Stimulated activated memory B cell treated with anti-CD40 and anti-IgM and Interleukin-4, amounts not matched to agents 10 μg/mL and 1 μg/mL and 100 μg/mL, for 72 hours (primary cell): ENCODE results near the gene RHEX.
"Not testable (repeated sequence)": the region's sequence is repeated elsewhere in the genome, so short reads cannot be mapped to it uniquely, and the experiment has no call there.

ENCODE experiments used
- ATAC-seq: fragments of 150-1000 bp; cut with Tn5 transposase; 2 replicates; pipeline ENCODE4 v1.10.0; 2021
- H3K27ac Mint-ChIP-seq: one replicate; pipeline ENCODE4 v1.8.0; 2022; ENCODE audit warnings: mild to moderate bottlenecking, mixed read lengths
- H3K27me3 Mint-ChIP-seq: one replicate; pipeline ENCODE4 v1.8.0; 2022; ENCODE audit warnings: mixed read lengths
- H3K36me3 Mint-ChIP-seq: one replicate; pipeline ENCODE4 v1.8.0; 2022; ENCODE audit warnings: mixed read lengths
- H3K4me1 Mint-ChIP-seq: one replicate; pipeline ENCODE4 v1.8.0; 2022; ENCODE audit warnings: mixed read lengths
- H3K4me3 Mint-ChIP-seq: one replicate; pipeline ENCODE4 v1.8.0; 2022; ENCODE audit warnings: mild to moderate bottlenecking, moderate library complexity, mixed read lengths
- H3K9me3 Mint-ChIP-seq: one replicate; pipeline ENCODE4 v1.8.0; 2022; ENCODE audit warnings: mixed read lengths

RHEX gene

GRCh38 chr1:206047271-206047670 lies 5.7 kb upstream of the RHEX start:
- no peaks in the 10 kb centered on the region for H3K9me3 Mint-ChIP-seq
- H3K27ac Mint-ChIP-seq, result peak overlapping the region; percentile 94
- peaks cover 61% of the 10 kb centered on the region for H3K4me1 Mint-ChIP-seq
- ATAC-seq, result peak; percentile 25
- peaks cover 12% of the 10 kb centered on the region for H3K36me3 Mint-ChIP-seq
- no peak overlapping the region for H3K4me3 Mint-ChIP-seq
- H3K27me3 Mint-ChIP-seq, result no peaks in the 10 kb centered on the region

- Mint-ChIP-seq H3K4me1 (peaks cover 66% of the 10 kb centered on the region), H3K4me3 (peak overlapping the region; percentile 37), H3K27ac (peak overlapping the region; percentile 94), H3K36me3 (peaks cover 20% of the 10 kb centered on the region), H3K9me3 (no peaks in the 10 kb centered on the region), H3K27me3 (no peaks in the 10 kb centered on the region)
- no peak for ATAC-seq
Measured at GRCh38 chr1:206048582-206048981, 4.4 kb upstream of the RHEX start.

DNA sequence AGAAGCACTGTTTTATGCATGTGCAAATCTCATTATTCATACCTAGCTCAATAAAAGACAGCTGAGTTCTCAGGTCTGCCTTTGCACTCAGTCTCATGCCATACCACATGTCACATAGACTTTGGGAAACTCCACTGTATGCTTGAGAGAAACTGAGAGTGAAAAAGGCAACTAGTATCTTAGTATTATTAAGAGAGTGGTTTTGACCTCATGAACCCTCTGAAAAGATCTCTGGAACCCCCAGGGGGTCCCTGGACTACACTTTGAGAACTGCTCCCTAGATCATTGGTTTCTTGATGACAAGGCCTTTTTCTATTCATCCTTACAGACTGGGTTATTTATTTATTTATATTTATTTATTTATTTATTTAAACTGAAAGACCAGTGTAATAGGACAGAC lies 3.7 kb upstream of the RHEX start:
- Mint-ChIP-seq H3K4me1 (peaks cover 72% of the 10 kb centered on the region), H3K9me3 (no peaks in the 10 kb centered on the region), H3K36me3 (peaks cover 26% of the 10 kb centered on the region), H3K4me3 (no peak overlapping the region), H3K27me3 (no peaks in the 10 kb centered on the region), H3K27ac (peak overlapping the region; percentile 94)
- ATAC-seq, result peak; percentile 67

GRCh38 chr1:206049919-206050600 lies 2.9 kb upstream of the RHEX start:
- H3K27ac Mint-ChIP-seq, result peak overlapping the region; percentile 94
- no peak for ATAC-seq

DNA sequence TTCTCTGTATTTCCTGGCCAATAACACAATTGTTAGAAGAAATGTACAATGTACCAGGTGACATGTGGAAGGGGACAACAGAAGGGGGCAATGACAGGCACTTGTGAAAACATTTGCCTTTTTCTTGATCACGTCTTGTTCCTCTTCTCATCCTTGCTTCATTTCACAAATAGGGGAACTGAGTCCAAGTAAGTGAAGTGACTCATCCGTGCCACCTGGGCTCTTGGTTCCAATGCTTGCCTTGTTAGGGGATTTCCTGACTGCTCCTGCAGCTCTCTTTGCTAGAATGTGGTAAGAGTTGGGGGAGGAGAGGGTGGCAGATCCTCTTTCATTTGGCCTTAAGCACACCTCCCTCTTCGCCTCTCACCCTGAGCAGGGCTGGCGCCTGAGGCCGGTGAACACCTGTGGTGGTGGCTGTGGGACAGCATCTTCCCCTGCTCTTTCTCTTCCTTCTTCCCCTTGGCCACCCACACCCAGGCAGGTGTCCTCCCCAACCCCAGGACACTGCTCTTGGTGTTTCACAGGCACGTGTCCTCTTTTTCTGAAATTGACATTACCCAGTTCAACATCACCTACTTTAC lies 2.2 kb upstream of the RHEX start:
- Mint-ChIP-seq H3K27me3 (no peaks in the 10 kb centered on the region), H3K27ac (peak overlapping the region; percentile 94), H3K9me3 (no peaks in the 10 kb centered on the region), H3K36me3 (peaks cover 34% of the 10 kb centered on the region), H3K4me3 (peak overlapping the region; percentile 11), H3K4me1 (peaks cover 82% of the 10 kb centered on the region)
- ATAC-seq, result peak; percentile 97

More at GRCh38 chr1:206049919-206050600, 2.9 kb upstream of the RHEX start:
- Mint-ChIP-seq H3K4me3 (no peak overlapping the region), H3K4me1 (peaks cover 75% of the 10 kb centered on the region), H3K36me3 (peaks cover 29% of the 10 kb centered on the region), H3K9me3 (no peaks in the 10 kb centered on the region), H3K27me3 (no peaks in the 10 kb centered on the region)

DNA sequence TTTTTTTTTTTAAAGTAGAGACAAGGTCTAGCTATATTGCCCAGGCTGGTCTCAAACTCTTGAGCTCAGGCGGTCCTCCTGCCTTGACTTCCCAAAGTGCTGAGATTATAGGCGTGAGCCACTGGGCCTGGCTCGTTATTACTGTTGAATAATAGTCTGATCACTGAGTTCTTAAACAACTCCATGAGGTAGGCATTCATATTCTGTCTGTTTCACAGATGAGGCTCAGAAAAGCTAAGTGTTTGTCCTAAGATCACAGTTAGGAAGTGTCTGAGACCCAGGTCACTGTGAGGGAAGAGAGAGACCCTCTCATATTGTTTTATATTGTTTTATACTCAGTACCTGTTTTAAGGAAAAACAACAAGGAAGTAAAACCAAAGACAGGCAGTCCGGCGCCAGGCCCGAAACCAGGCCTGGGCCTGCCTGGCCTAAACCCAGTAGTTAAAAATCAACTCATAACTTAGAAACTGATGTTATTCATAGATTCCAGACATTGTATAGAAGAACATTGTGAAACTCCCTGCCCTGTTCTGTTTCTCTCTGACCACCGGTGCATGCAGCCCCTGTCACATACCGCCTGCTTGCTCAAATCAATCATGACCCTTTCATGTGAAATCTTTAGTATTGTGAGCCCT lies 625 bp upstream of the RHEX start:
- peaks cover 86% of the 10 kb centered on the region for H3K4me1 Mint-ChIP-seq
- not testable (repeated sequence) for H3K9me3 Mint-ChIP-seq, ATAC-seq, H3K27me3 Mint-ChIP-seq
- peak overlapping the region; percentile 94 for H3K27ac Mint-ChIP-seq
- H3K36me3 Mint-ChIP-seq, result peaks cover 50% of the 10 kb centered on the region
- H3K4me3 Mint-ChIP-seq, result peak overlapping the region; percentile 84

GRCh38 chr1:206053616-206054015 lies 643 bp downstream of the RHEX start:
- Mint-ChIP-seq H3K36me3 (peaks cover 52% of the 10 kb centered on the region), H3K4me3 (peak overlapping the region; percentile 84), H3K27ac (peak overlapping the region; percentile 94), H3K4me1 (peaks cover 84% of the 10 kb centered on the region)
- H3K27me3 Mint-ChIP-seq, H3K9me3 Mint-ChIP-seq, ATAC-seq: not testable (repeated sequence)

DNA sequence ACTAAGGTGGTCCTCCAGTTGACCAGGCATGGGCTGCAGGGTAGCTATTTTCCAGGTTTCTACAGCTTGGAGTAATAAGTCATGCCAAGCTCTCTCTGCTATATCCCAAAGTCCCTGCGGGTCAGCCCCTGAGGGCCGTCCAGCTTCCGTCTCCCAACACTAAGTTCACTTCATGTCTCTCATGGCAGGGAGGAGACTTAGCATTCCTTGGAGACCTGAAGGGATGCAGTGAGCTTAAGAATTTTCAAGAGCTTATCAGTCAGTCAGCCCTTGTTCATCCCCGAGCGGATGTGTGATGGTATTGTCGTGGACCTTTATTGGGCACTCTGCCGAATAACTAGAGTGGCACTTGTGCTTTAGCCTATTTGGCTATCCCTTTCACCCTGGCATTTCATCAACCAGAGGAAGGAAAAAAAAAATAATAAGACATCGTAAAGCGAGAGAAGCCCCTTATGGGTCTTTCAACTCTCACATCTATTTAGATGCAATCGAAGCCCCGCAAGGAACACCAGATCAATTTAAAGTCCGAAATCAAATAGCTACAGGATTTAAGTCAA lies 2.2 kb downstream of the RHEX start:
- H3K27me3 Mint-ChIP-seq, H3K9me3 Mint-ChIP-seq, ATAC-seq: not testable (repeated sequence)
- Mint-ChIP-seq H3K27ac (peak overlapping the region; percentile 94), H3K36me3 (peaks cover 66% of the 10 kb centered on the region), H3K4me3 (peak overlapping the region; percentile 77), H3K4me1 (peaks cover 89% of the 10 kb centered on the region)

- Mint-ChIP-seq H3K36me3 (peaks cover 72% of the 10 kb centered on the region), H3K4me1 (peaks cover 92% of the 10 kb centered on the region), H3K27ac (peak overlapping the region; percentile 94), H3K4me3 (peak overlapping the region; percentile 77)
- not testable (repeated sequence) for H3K27me3 Mint-ChIP-seq, H3K9me3 Mint-ChIP-seq, ATAC-seq
Measured at GRCh38 chr1:206055639-206056323, 2.8 kb downstream of the RHEX start.

- H3K36me3 Mint-ChIP-seq, result peaks cover 92% of the 10 kb centered on the region
- H3K27ac Mint-ChIP-seq, result peak overlapping the region; percentile 77
- H3K9me3 Mint-ChIP-seq, H3K27me3 Mint-ChIP-seq, ATAC-seq: not testable (repeated sequence)
- H3K4me1 Mint-ChIP-seq, result peaks cover 76% of the 10 kb centered on the region
- H3K4me3 Mint-ChIP-seq, result peak overlapping the region; percentile 16
Measured at GRCh38 chr1:206058289-206058926, 5.4 kb downstream of the RHEX start.

GRCh38 chr1:206058927-206059292 lies 5.9 kb downstream of the RHEX start:
- Mint-ChIP-seq H3K4me1 (peaks cover 71% of the 10 kb centered on the region), H3K27ac (peak overlapping the region; percentile 77), H3K9me3 (peaks cover 2% of the 10 kb centered on the region), H3K27me3 (no peaks in the 10 kb centered on the region), H3K36me3 (peaks cover 89% of the 10 kb centered on the region), H3K4me3 (peak overlapping the region; percentile 16)
- no peak for ATAC-seq

DNA sequence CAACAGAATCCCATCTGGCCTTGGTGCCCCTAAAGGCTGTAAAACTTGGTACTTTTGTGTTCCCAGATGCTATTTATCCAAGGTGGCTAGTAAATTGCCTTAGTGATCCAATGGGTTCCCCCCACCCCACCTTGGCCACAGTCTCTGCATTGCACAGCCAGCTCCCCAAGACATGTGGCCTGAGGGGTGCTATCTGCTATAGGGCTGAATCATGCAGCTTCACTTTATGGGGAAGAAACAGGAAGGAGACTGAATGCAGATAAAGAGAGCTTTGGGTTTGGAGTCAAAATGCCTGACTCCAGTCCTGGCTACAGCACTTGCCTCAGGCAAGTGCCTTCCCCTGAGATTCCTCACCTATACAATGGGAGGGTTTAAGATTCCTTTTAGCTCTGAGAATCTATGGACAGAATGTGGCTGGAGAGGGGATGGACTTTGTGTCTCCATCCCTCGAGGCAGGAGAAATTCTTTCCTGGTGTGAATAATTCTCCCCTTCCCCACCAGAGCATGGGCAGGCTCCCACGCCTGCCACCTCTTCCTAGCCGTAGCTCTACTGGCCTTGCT lies 6.5 kb downstream of the RHEX start:
- Mint-ChIP-seq H3K27me3 (no peaks in the 10 kb centered on the region), H3K9me3 (peaks cover 2% of the 10 kb centered on the region), H3K4me3 (peak overlapping the region; percentile 16), H3K36me3 (peaks cover 86% of the 10 kb centered on the region), H3K4me1 (peaks cover 68% of the 10 kb centered on the region), H3K27ac (peak overlapping the region; percentile 77)
- no peak for ATAC-seq

- peak overlapping the region; percentile 77 for H3K27ac Mint-ChIP-seq
- H3K27me3 Mint-ChIP-seq, result no peaks in the 10 kb centered on the region
- peaks cover 77% of the 10 kb centered on the region for H3K36me3 Mint-ChIP-seq
- H3K4me1 Mint-ChIP-seq, result peaks cover 67% of the 10 kb centered on the region
- H3K4me3 Mint-ChIP-seq, result peak overlapping the region; percentile 53
- H3K9me3 Mint-ChIP-seq, result peaks cover 2% of the 10 kb centered on the region
- no peak for ATAC-seq
Measured at GRCh38 chr1:206060844-206061243, 7.9 kb downstream of the RHEX start.

- H3K27me3 Mint-ChIP-seq, result no peaks in the 10 kb centered on the region
- ATAC-seq, result no peak
- peaks cover 70% of the 10 kb centered on the region for H3K4me1 Mint-ChIP-seq
- peaks cover 2% of the 10 kb centered on the region for H3K9me3 Mint-ChIP-seq
- H3K4me3 Mint-ChIP-seq, result no peak overlapping the region
- H3K36me3 Mint-ChIP-seq, result peaks cover 66% of the 10 kb centered on the region
- peak overlapping the region; percentile 14 for H3K27ac Mint-ChIP-seq
Measured at GRCh38 chr1:206062464-206062863, 9.5 kb downstream of the RHEX start.
